GM21528 (cell line): ENCODE results near the gene PLK3.

Experiments
- ATAC-seq: cut with Tn5 transposase; IDR thresholded peaks from one replicate; pipeline ENCODE4 v1.9.1; 2021; ENCODE audit warnings: mild to moderate bottlenecking, moderate library complexity; ENCODE audit not compliant: unreplicated experiment, low FRiP score

The PLK3 gene

GRCh38 chr1:44849575-44850132 is 49.5 kb downstream of the PLK3 start:
- no peak for ATAC-seq

GRCh38 chr1:44851308-44851707 is 51.1 kb downstream of the PLK3 start:
- ATAC-seq, result no peak

GRCh38 chr1:44853201-44853600 is 53.0 kb downstream of the PLK3 start:
- ATAC-seq, result no peak

- ATAC-seq, result no peak
These were observed 54.8 kb downstream of the PLK3 start for GRCh38 chr1:44854970-44855369.
